Measurements from ENCODE around the gene TP53BP1. TPM values are rescaled to one million over a fixed set of nuclear protein-coding genes. Genes with fewer than 3 reads are reported as not detected.

The TP53BP1 gene
- polyA plus RNA-seq, 3 donors = 1.8 to 6.7 (median 3.1) TPM

DNA sequence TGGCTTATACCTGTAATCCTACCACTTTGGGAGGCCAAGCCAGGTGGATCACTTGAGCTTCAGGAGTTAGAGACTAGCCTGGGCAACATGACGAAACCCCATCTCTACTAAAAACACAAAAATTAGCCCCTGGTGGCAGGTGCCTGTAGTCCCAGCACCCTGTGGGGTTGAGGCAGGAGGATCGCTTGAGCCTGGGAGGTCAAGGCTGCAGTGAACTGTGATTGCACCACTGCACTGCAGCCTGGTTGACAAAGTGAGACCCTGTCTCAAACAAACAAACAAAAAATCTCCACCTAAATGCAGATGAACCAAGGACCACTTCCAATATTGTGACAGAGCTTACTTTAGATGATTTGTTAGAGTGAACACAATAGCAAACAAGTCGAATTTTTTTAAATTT is 53.7 kb downstream of the TP53BP1 start:
- no peak overlapping the region for H3K4me2 ChIP-seq (replicated peaks; ENCODE audit: extremely low read depth, low read length, poor library complexity, severe bottlenecking)
- peaks cover 10 to 11% of the 10 kb centered on the region in 2 donors for H3K4me1 ChIP-seq (ENCODE audit: control insufficient read depth in 1 of 2, insufficient read depth in 2 of 2, low read length in 2 of 2)
- Mint-ChIP-seq H3K27me3 (ENCODE audit: low read depth in 3 of 3) (no peaks in the 10 kb centered on the region), H3K27ac (peak overlapping the region in 1 of 7 donors; percentile 37), H3K36me3 (peaks cover 4 to 11% of the 10 kb centered on the region in 2 donors), H3K9me3 (no peaks in the 10 kb centered on the region), H3K4me1 (peaks cover 6% of the 10 kb centered on the region), H3K4me3 (no peak overlapping the region)
- no peaks in the 10 kb centered on the region for H3K9me3 ChIP-seq (replicated peaks in 1 of 2; ENCODE audit: control insufficient read depth in 1 of 2, insufficient read depth in 1 of 2, low read length in 2 of 2)
- no peaks in the 10 kb centered on the region for H3K27me3 ChIP-seq (ENCODE audit: control insufficient read depth in 2 of 2, insufficient read depth in 2 of 2, low read length in 2 of 2)
- peaks cover 5 to 9% of the 10 kb centered on the region in 2 donors for H3K36me3 ChIP-seq (replicated peaks in 1 of 2; ENCODE audit: control insufficient read depth in 1 of 2, insufficient read depth in 2 of 2, low read length in 2 of 2)
- no peaks in the 10 kb centered on the region for H3K79me2 ChIP-seq (ENCODE audit: insufficient read depth, low read length)
- intact Hi-C loops (cut with micrococcal nuclease) = loop anchor here in 1 of 2 donors (10.0 kb wide), 1 partner anchor 256 kb away; the partner anchor contains the start of gene CKMT1A
- H3K4me3 ChIP-seq (replicated peaks in 1 of 3; ENCODE audit: low read depth in 2 of 3, low read length in 3 of 3) = no peak overlapping the region
- no peaks in the 10 kb centered on the region for H4K20me1 ChIP-seq (ENCODE audit: insufficient read depth, low read length)
- H3K9ac ChIP-seq (ENCODE audit: insufficient read depth, low read length, poor library complexity, severe bottlenecking) = no peak overlapping the region
- DNase-seq = no peak
- no peak overlapping the region for H2AFZ ChIP-seq (ENCODE audit: insufficient read depth, low read depth, low read length, poor library complexity, severe bottlenecking)
- no CpG with 5 or more reads among the region's 3 CpGs for WGBS (ENCODE audit: insufficient coverage)
- no peak overlapping the region for H3K27ac ChIP-seq (ENCODE audit: low read depth in 1 of 2, low read length in 2 of 2)
- TF ChIP-seq, protein P1, sequence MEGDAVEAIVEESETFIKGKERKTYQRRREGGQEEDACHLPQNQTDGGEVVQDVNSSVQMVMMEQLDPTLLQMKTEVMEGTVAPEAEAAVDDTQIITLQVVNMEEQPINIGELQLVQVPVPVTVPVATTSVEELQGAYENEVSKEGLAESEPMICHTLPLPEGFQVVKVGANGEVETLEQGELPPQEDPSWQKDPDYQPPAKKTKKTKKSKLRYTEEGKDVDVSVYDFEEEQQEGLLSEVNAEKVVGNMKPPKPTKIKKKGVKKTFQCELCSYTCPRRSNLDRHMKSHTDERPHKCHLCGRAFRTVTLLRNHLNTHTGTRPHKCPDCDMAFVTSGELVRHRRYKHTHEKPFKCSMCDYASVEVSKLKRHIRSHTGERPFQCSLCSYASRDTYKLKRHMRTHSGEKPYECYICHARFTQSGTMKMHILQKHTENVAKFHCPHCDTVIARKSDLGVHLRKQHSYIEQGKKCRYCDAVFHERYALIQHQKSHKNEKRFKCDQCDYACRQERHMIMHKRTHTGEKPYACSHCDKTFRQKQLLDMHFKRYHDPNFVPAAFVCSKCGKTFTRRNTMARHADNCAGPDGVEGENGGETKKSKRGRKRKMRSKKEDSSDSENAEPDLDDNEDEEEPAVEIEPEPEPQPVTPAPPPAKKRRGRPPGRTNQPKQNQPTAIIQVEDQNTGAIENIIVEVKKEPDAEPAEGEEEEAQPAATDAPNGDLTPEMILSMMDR (IDR thresholded peaks at IDR 0.05) = no peak

DNA sequence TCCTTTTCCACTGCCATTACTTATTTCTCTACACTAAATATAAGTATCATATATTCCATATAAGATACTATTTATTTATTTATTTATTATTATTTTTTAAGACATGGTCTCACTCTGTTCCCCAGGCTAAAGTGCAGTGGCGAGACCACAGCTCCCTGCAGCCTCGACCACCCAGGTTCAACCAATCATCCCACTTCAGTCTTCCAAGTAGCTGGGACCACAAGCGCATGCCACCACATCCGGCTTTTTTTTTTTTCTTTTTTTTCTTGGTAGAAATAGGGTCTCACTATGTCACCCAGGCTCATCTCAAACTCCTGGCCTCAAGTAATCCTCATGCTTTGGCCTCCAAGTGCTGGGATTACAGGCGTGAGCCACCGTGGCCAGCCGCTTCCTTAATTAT is 56.6 kb downstream of the TP53BP1 start:
- Histone ChIP-seq H4K20me1 (ENCODE audit: insufficient read depth, low read length) (no peaks in the 10 kb centered on the region), H3K27ac (ENCODE audit: low read depth in 1 of 2, low read length in 2 of 2) (no peak overlapping the region), H3K4me1 (ENCODE audit: control insufficient read depth in 1 of 2, insufficient read depth in 2 of 2, low read length in 2 of 2) (peaks cover 10% of the 10 kb centered on the region in 2 donors), H3K9me3 (replicated peaks in 1 of 2; ENCODE audit: control insufficient read depth in 1 of 2, insufficient read depth in 1 of 2, low read length in 2 of 2) (no peaks in the 10 kb centered on the region), H3K4me3 (replicated peaks in 1 of 3; ENCODE audit: low read depth in 2 of 3, low read length in 3 of 3) (no peak overlapping the region), H3K9ac (ENCODE audit: insufficient read depth, low read length, poor library complexity, severe bottlenecking) (no peak overlapping the region), H3K4me2 (replicated peaks; ENCODE audit: extremely low read depth, low read length, poor library complexity, severe bottlenecking) (no peak overlapping the region), H3K27me3 (ENCODE audit: control insufficient read depth in 2 of 2, insufficient read depth in 2 of 2, low read length in 2 of 2) (no peaks in the 10 kb centered on the region), H3K36me3 (replicated peaks in 1 of 2; ENCODE audit: control insufficient read depth in 1 of 2, insufficient read depth in 2 of 2, low read length in 2 of 2) (peaks cover 5 to 26% of the 10 kb centered on the region in 2 donors), H3K79me2 (ENCODE audit: insufficient read depth, low read length) (no peaks in the 10 kb centered on the region), H2AFZ (ENCODE audit: insufficient read depth, low read depth, low read length, poor library complexity, severe bottlenecking) (no peak overlapping the region)
- 90% methylated on average over 2 of the region's 7 CpGs for WGBS (ENCODE audit: insufficient coverage)
- no peak for DNase-seq
- no peaks in the 10 kb centered on the region for H3K27me3 Mint-ChIP-seq (ENCODE audit: low read depth in 3 of 3)
- H3K27ac Mint-ChIP-seq = no peak overlapping the region
- peaks cover 15 to 28% of the 10 kb centered on the region in 2 donors for H3K36me3 Mint-ChIP-seq
- H3K4me1 Mint-ChIP-seq = peaks cover 6% of the 10 kb centered on the region
- TF ChIP-seq, protein P1 (IDR thresholded peaks at IDR 0.05) = no peak
- no peak overlapping the region for H3K4me3 Mint-ChIP-seq
- intact Hi-C loops (cut with micrococcal nuclease) = loop anchor here in 1 of 2 donors (10.0 kb wide), 1 partner anchor 258 kb away; the partner anchor contains the start of gene CKMT1A
- no peaks in the 10 kb centered on the region for H3K9me3 Mint-ChIP-seq
